HCT116 (cell line): ENCODE measurements around the gene CLEC20A.

ENCODE experiments used
- POLR2A ChIP-seq: IDR thresholded peaks from 2 replicates; pipeline ENCODE4 v1.7.0; 2011; ENCODE audit warnings: borderline replicate concordance; ENCODE audit not compliant: insufficient read depth, insufficient read length; ENCODE audit errors: extremely low read depth
- TF ChIP-seq, protein P1 (sequence below), 3 experiments: fragments of 200-600 bp in 1 of 3; sonication (generic) in 1 of 3; IDR thresholded peaks in 2 of 3; conservative IDR thresholded peaks in 1 of 3; 2 replicates each; pipeline ENCODE4 v1.5.1; 2012 to 2017; ENCODE audit warnings: low read depth in 2 of 3, low read length in 2 of 3, antibody characterized with exemption in 1 of 3, borderline replicate concordance in 1 of 3, control low read depth in 1 of 3, mild to moderate bottlenecking in 1 of 3, mixed read lengths in 1 of 3, mixed run types in 1 of 3, moderate library complexity in 1 of 3; ENCODE audit not compliant: insufficient read depth in 1 of 3

DNA sequence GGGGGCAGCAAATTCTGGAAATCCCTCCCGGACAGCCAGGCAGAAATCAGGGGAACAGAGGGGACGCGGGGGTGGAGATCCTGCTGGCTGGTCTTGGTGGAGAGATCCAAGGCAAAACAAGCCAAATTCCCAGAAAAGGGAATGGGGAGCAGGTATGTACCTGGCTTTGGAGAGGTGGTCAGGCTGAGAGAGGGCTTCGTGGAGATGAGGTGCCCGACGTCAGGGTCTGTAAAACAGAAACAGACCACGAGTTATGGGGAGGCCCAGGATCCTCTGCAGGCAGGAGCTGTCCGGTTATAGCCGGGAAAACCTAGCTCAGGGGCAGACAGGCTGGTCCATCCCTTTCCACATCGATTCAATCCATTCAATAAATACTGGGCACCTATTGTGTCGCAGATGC, 4.4 kb downstream of the CLEC20A start:
- TF ChIP-seq, protein P1, sequence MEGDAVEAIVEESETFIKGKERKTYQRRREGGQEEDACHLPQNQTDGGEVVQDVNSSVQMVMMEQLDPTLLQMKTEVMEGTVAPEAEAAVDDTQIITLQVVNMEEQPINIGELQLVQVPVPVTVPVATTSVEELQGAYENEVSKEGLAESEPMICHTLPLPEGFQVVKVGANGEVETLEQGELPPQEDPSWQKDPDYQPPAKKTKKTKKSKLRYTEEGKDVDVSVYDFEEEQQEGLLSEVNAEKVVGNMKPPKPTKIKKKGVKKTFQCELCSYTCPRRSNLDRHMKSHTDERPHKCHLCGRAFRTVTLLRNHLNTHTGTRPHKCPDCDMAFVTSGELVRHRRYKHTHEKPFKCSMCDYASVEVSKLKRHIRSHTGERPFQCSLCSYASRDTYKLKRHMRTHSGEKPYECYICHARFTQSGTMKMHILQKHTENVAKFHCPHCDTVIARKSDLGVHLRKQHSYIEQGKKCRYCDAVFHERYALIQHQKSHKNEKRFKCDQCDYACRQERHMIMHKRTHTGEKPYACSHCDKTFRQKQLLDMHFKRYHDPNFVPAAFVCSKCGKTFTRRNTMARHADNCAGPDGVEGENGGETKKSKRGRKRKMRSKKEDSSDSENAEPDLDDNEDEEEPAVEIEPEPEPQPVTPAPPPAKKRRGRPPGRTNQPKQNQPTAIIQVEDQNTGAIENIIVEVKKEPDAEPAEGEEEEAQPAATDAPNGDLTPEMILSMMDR (IDR thresholded peaks at IDR 0.05 in 2 of 3, conservative IDR thresholded peaks at IDR 0.05 in 1 of 3; ENCODE audit: borderline replicate concordance in 1 of 3, insufficient read depth in 1 of 3, low read depth in 2 of 3, low read length in 2 of 3): no peak
- TF ChIP-seq POLR2A: no peak
